ENCODE results near the gene ACSBG1.

Gene ACSBG1

GRCh38 chr15:78243058-78243457 lies 8.7 kb upstream of the ACSBG1 start:
- no peak for DNase-seq (ENCODE audit: low read depth)
- no peak for TF ChIP-seq CTCF (conservative IDR thresholded peaks at IDR 0.05; ENCODE audit: low read depth, low read length)

GRCh38 chr15:78242128-78242527 lies 7.8 kb upstream of the ACSBG1 start:
- H3K4me3 ChIP-seq (ENCODE audit: low read depth, low read length) = no peak overlapping the region
- peak; percentile 59 for TF ChIP-seq CTCF (conservative IDR thresholded peaks at IDR 0.05; ENCODE audit: low read depth, low read length)
- DNase-seq (ENCODE audit: low read depth) = peak; percentile 14

More at GRCh38 chr15:78243058-78243457, 8.7 kb upstream of the ACSBG1 start:
- H3K4me3 ChIP-seq (ENCODE audit: low read depth, low read length) = no peak overlapping the region

- H3K4me3 ChIP-seq (ENCODE audit: low read depth, low read length) = no peak overlapping the region
- peak; percentile 85 for DNase-seq (ENCODE audit: low read depth)
- peak; percentile 92 for TF ChIP-seq CTCF (conservative IDR thresholded peaks at IDR 0.05; ENCODE audit: low read depth, low read length)
These were observed 6.7 kb upstream of the ACSBG1 start for GRCh38 chr15:78241017-78241416.

GRCh38 chr15:78239811-78240210 lies 5.4 kb upstream of the ACSBG1 start:
- no peak overlapping the region for H3K4me3 ChIP-seq (ENCODE audit: low read depth, low read length)
- no peak for TF ChIP-seq CTCF (conservative IDR thresholded peaks at IDR 0.05; ENCODE audit: low read depth, low read length)
- DNase-seq (ENCODE audit: low read depth) = no peak

- H3K4me3 ChIP-seq (ENCODE audit: low read depth, low read length) = no peak overlapping the region
- no peak for DNase-seq (ENCODE audit: low read depth)
- no peak for TF ChIP-seq CTCF (conservative IDR thresholded peaks at IDR 0.05; ENCODE audit: low read depth, low read length)
These were observed 2.8 kb upstream of the ACSBG1 start for GRCh38 chr15:78237146-78237545.

- DNase-seq (ENCODE audit: low read depth) = no peak
- H3K4me3 ChIP-seq (ENCODE audit: low read depth, low read length) = no peak overlapping the region
- no peak for TF ChIP-seq CTCF (conservative IDR thresholded peaks at IDR 0.05; ENCODE audit: low read depth, low read length)
These were observed 2.1 kb upstream of the ACSBG1 start for GRCh38 chr15:78236491-78236890.

GRCh38 chr15:78233496-78233895 lies 869 bp downstream of the ACSBG1 start:
- TF ChIP-seq CTCF (conservative IDR thresholded peaks at IDR 0.05; ENCODE audit: low read depth, low read length) = no peak
- no peak for DNase-seq (ENCODE audit: low read depth)
- no peak overlapping the region for H3K4me3 ChIP-seq (ENCODE audit: low read depth, low read length)
